NB4 (cell line): ENCODE results near the gene FGF18.

Source experiments
- POLR2A ChIP-seq: IDR thresholded peaks from 2 replicates; pipeline ENCODE4 v1.6.1; 2011; ENCODE audit warnings: mild to moderate bottlenecking; ENCODE audit not compliant: insufficient read length; ENCODE audit errors: extremely low read depth
- TF ChIP-seq, protein P1 (sequence below): IDR thresholded peaks from one replicate; pipeline ENCODE4 v1.5.1; 2012; ENCODE audit warnings: low read depth, low read length

DNA sequence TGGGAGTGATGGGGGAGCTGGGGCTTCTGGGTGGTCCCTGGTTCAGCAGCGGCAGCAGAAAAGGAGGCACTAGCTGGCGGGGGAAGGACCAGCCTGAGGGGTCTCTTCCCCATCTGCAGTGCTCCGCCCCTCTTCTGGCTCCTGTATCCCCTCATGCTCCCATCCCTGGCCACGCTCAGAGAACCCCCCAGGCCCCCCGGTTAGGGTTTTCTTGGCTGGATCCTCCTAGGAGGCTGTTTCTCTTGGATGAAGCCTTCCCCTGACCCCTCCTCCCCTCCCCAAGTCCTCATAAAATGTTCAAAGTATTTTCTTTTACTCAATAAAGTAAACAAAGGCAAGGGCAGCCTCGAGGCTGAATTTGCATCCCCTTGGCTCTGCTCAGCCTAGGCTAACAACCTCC lies 60.8 kb downstream of the FGF18 start:
- TF ChIP-seq, protein P1, sequence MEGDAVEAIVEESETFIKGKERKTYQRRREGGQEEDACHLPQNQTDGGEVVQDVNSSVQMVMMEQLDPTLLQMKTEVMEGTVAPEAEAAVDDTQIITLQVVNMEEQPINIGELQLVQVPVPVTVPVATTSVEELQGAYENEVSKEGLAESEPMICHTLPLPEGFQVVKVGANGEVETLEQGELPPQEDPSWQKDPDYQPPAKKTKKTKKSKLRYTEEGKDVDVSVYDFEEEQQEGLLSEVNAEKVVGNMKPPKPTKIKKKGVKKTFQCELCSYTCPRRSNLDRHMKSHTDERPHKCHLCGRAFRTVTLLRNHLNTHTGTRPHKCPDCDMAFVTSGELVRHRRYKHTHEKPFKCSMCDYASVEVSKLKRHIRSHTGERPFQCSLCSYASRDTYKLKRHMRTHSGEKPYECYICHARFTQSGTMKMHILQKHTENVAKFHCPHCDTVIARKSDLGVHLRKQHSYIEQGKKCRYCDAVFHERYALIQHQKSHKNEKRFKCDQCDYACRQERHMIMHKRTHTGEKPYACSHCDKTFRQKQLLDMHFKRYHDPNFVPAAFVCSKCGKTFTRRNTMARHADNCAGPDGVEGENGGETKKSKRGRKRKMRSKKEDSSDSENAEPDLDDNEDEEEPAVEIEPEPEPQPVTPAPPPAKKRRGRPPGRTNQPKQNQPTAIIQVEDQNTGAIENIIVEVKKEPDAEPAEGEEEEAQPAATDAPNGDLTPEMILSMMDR, result no peak
- TF ChIP-seq POLR2A, result no peak
